Uterus (tissue), 2 donors: ENCODE measurements around the gene NISCH.

ENCODE experiments used
- CTCF ChIP-seq, 4 experiments: fragments of 200-600 bp in 2 of 4; fragments of 450-650 bp in 2 of 4; sonication (generic) in 2 of 4; IDR thresholded peaks; one replicate each; pipeline ENCODE4 v1.5.1; 2016 to 2019; ENCODE audit warnings: antibody characterized with exemption in 4 of 4, mild to moderate bottlenecking in 2 of 4, moderate library complexity in 1 of 4
- POLR2A ChIP-seq, 2 donors: fragments of 450-650 bp; IDR thresholded peaks; one replicate each; pipeline ENCODE4 v1.6.1; 2016; ENCODE audit warnings: antibody characterized with exemption in 2 of 2, mild to moderate bottlenecking in 1 of 2, moderate library complexity in 1 of 2

GRCh38 chr3:52489453-52489852, 34.0 kb downstream of the NISCH start:
- TF ChIP-seq POLR2A (IDR thresholded peaks at IDR 0.05), result no peak
- no peak for TF ChIP-seq CTCF (IDR thresholded peaks at IDR 0.05)
